ENCODE data around the gene RECQL5.

- TF ChIP-seq POLR2A (IDR thresholded peaks at IDR 0.05; ENCODE audit: low read depth) (no peak), POLR2AphosphoS5 (IDR thresholded peaks at IDR 0.05) (no peak), CTCF (IDR thresholded peaks at IDR 0.05) (no peak), EP300 (IDR thresholded peaks at IDR 0.05) (no peak)
Measured at GRCh38 chr17:75616521-75617122, 50.3 kb downstream of the RECQL5 start.

Data from esophagus muscularis mucosa (tissue), 4 donors.